Measurements from ENCODE around the gene DCTN5.

DCTN5 gene

GRCh38 chr16:23699100-23699499, 57.8 kb downstream of the DCTN5 start:
- no peaks in the 10 kb centered on the region for H3K36me3 ChIP-seq (ENCODE audit: low read length)
- no peaks in the 10 kb centered on the region for H3F3A ChIP-seq (ENCODE audit: insufficient read depth)
- no peaks in the 10 kb centered on the region for H3K27me3 ChIP-seq (ENCODE audit: low read length)
- TF ChIP-seq CTCF (IDR thresholded peaks at IDR 0.05; ENCODE audit: insufficient read depth, low read length, poor library complexity, severe bottlenecking) (no peak), EZH2phosphoT487 (conservative IDR thresholded peaks at IDR 0.05; ENCODE audit: low read length) (no peak)
- H3K9me2 ChIP-seq (replicated peaks; ENCODE audit: insufficient read depth, low read length) = no peaks in the 10 kb centered on the region
- H3K9me3 ChIP-seq (ENCODE audit: insufficient read depth, low read length) = no peaks in the 10 kb centered on the region
- H3K4me2 ChIP-seq (ENCODE audit: low read depth, low read length, poor library complexity, severe bottlenecking) = peak overlapping the region; percentile 28
- H3K9ac ChIP-seq (ENCODE audit: low read length) = no peak overlapping the region
- peak overlapping the region; percentile 55 for H2AFZ ChIP-seq (ENCODE audit: low read depth, low read length, severe bottlenecking)
- H4K20me1 ChIP-seq (ENCODE audit: low read depth, low read length) = no peaks in the 10 kb centered on the region
- H3K27ac ChIP-seq (ENCODE audit: low read depth, low read length) = no peak overlapping the region
- no peak overlapping the region for H3K4me3 ChIP-seq (ENCODE audit: insufficient read depth, low read length, poor library complexity, severe bottlenecking)
- H3K79me2 ChIP-seq (ENCODE audit: insufficient read depth, low read length) = no peaks in the 10 kb centered on the region

DNA sequence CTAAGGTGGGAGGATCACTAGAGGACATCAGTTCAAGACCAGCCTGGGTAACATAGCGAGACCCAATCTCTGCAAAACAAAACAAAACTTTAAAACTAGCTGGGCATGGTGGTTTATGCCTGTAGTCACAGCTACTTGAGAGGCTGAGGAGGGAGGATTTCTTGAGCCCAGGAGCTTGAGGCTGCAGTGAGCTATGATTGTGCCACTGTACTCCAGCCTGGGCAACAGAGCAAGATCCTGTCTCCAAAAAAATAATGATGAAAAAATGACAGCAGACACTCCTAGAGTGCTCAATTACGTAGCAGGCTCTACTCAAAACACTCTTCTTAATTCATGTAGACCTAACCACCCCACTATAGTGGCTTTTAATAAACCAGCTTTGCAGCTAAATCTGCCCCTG, 58.8 kb downstream of the DCTN5 start:
- no peak overlapping the region for H3K9ac ChIP-seq (ENCODE audit: low read length)
- no peaks in the 10 kb centered on the region for H3K36me3 ChIP-seq (ENCODE audit: low read length)
- H3K9me2 ChIP-seq (replicated peaks; ENCODE audit: insufficient read depth, low read length) = no peaks in the 10 kb centered on the region
- no peak overlapping the region for H2AFZ ChIP-seq (ENCODE audit: low read depth, low read length, severe bottlenecking)
- no peak overlapping the region for H3K4me2 ChIP-seq (ENCODE audit: low read depth, low read length, poor library complexity, severe bottlenecking)
- H3K79me2 ChIP-seq (ENCODE audit: insufficient read depth, low read length) = no peaks in the 10 kb centered on the region
- H4K20me1 ChIP-seq (ENCODE audit: low read depth, low read length) = no peaks in the 10 kb centered on the region
- TF ChIP-seq EZH2phosphoT487 (conservative IDR thresholded peaks at IDR 0.05; ENCODE audit: low read length) (no peak), CTCF (IDR thresholded peaks at IDR 0.05; ENCODE audit: insufficient read depth, low read length, poor library complexity, severe bottlenecking) (no peak)
- H3K27me3 ChIP-seq (ENCODE audit: low read length) = no peaks in the 10 kb centered on the region
- no peaks in the 10 kb centered on the region for H3K9me3 ChIP-seq (ENCODE audit: insufficient read depth, low read length)
- no peak overlapping the region for H3K27ac ChIP-seq (ENCODE audit: low read depth, low read length)
- no peak overlapping the region for H3K4me3 ChIP-seq (ENCODE audit: insufficient read depth, low read length, poor library complexity, severe bottlenecking)
- no peaks in the 10 kb centered on the region for H3F3A ChIP-seq (ENCODE audit: insufficient read depth)

DNA sequence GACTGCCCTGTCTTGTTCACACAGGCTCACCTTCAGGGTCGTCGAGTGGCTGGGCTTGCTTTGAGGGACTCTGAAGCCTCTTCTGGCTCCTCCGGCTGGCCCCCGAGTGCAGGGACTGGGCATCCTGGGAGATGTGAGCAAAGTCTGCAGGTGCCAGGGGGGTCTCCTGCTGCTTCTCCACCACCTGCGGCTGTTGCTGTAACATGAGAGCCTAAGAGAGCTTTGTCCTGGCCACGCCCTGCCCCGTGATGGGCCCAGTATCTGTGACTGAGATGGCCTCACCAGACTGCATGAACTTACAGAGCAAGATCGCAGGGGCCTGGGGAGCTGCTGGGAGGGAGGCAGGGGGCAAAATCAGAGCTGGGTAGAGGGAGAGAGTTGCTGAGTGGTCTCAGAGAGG, 59.2 kb downstream of the DCTN5 start:
- TF ChIP-seq CTCF (IDR thresholded peaks at IDR 0.05; ENCODE audit: insufficient read depth, low read length, poor library complexity, severe bottlenecking) (no peak), EZH2phosphoT487 (conservative IDR thresholded peaks at IDR 0.05; ENCODE audit: low read length) (no peak)
- H3K27me3 ChIP-seq (ENCODE audit: low read length) = no peaks in the 10 kb centered on the region
- H3K9ac ChIP-seq (ENCODE audit: low read length) = no peak overlapping the region
- H3K9me3 ChIP-seq (ENCODE audit: insufficient read depth, low read length) = no peaks in the 10 kb centered on the region
- H3K4me2 ChIP-seq (ENCODE audit: low read depth, low read length, poor library complexity, severe bottlenecking) = no peak overlapping the region
- H3K36me3 ChIP-seq (ENCODE audit: low read length) = no peaks in the 10 kb centered on the region
- H3K79me2 ChIP-seq (ENCODE audit: insufficient read depth, low read length) = no peaks in the 10 kb centered on the region
- H3K9me2 ChIP-seq (replicated peaks; ENCODE audit: insufficient read depth, low read length) = no peaks in the 10 kb centered on the region
- no peak overlapping the region for H2AFZ ChIP-seq (ENCODE audit: low read depth, low read length, severe bottlenecking)
- no peak overlapping the region for H3K4me3 ChIP-seq (ENCODE audit: insufficient read depth, low read length, poor library complexity, severe bottlenecking)
- H3F3A ChIP-seq (ENCODE audit: insufficient read depth) = no peaks in the 10 kb centered on the region
- H4K20me1 ChIP-seq (ENCODE audit: low read depth, low read length) = no peaks in the 10 kb centered on the region
- no peak overlapping the region for H3K27ac ChIP-seq (ENCODE audit: low read depth, low read length)
